Measurements from ENCODE around the gene TBC1D24. TPM values are rescaled to one million over a fixed set of nuclear protein-coding genes. Genes with fewer than 3 reads are reported as not detected.

TBC1D24 gene
- polyA plus RNA-seq, 3 donors, result 0.76 to 5.9 (median 2.1) TPM

- Mint-ChIP-seq H3K4me3 (no peak overlapping the region), H3K27me3 (ENCODE audit: low read depth in 3 of 3) (no peaks in the 10 kb centered on the region), H3K9me3 (peaks cover 0 to 2% (median 0%) of the 10 kb centered on the region in 7 donors), H3K36me3 (peaks cover 55 to 77% of the 10 kb centered on the region in 2 donors), H3K27ac (peak overlapping the region in 2 of 7 donors; percentile 43 to 49), H3K4me1 (peaks cover 23% of the 10 kb centered on the region)
- no peak for TF ChIP-seq CTCF (IDR thresholded peaks at IDR 0.05)
- no peak overlapping the region for H3K27ac ChIP-seq (ENCODE audit: low read depth in 1 of 2, low read length in 2 of 2)
- no peaks in the 10 kb centered on the region for H3K9me3 ChIP-seq (replicated peaks in 1 of 2; ENCODE audit: control insufficient read depth in 1 of 2, insufficient read depth in 1 of 2, low read length in 2 of 2)
- no peak overlapping the region for H3K9ac ChIP-seq (ENCODE audit: insufficient read depth, low read length, poor library complexity, severe bottlenecking)
- H3K79me2 ChIP-seq (ENCODE audit: insufficient read depth, low read length), result peaks cover 40% of the 10 kb centered on the region
- no peaks in the 10 kb centered on the region for H3K27me3 ChIP-seq (ENCODE audit: control insufficient read depth in 2 of 2, insufficient read depth in 2 of 2, low read length in 2 of 2)
- H2AFZ ChIP-seq (ENCODE audit: insufficient read depth, low read depth, low read length, poor library complexity, severe bottlenecking), result no peak overlapping the region
- 93% methylated on average over 4 of the region's 9 CpGs for WGBS (ENCODE audit: insufficient coverage)
- H3K4me1 ChIP-seq (ENCODE audit: control insufficient read depth in 1 of 2, insufficient read depth in 2 of 2, low read length in 2 of 2), result peaks cover 14 to 16% of the 10 kb centered on the region in 2 donors
- peaks cover 62 to 73% of the 10 kb centered on the region in 2 donors for H3K36me3 ChIP-seq (replicated peaks in 1 of 2; ENCODE audit: control insufficient read depth in 1 of 2, insufficient read depth in 2 of 2, low read length in 2 of 2)
- no peak for DNase-seq
- intact Hi-C loops (cut with micrococcal nuclease), result no loop called here
- peaks cover 87% of the 10 kb centered on the region for H4K20me1 ChIP-seq (ENCODE audit: insufficient read depth, low read length)
- no peak overlapping the region for H3K4me3 ChIP-seq (replicated peaks in 1 of 3; ENCODE audit: low read depth in 2 of 3, low read length in 3 of 3)
- no peak overlapping the region for H3K4me2 ChIP-seq (replicated peaks; ENCODE audit: extremely low read depth, low read length, poor library complexity, severe bottlenecking)
These were observed 49.5 kb downstream of the TBC1D24 start for GRCh38 chr16:2524339-2524938.

GRCh38 chr16:2526135-2526534 is 51.2 kb downstream of the TBC1D24 start:
- Mint-ChIP-seq H3K36me3 (peaks cover 60 to 79% of the 10 kb centered on the region in 2 donors), H3K4me3 (no peak overlapping the region), H3K27ac (peak overlapping the region in 2 of 7 donors; percentile 44 to 50), H3K4me1 (peaks cover 19% of the 10 kb centered on the region), H3K27me3 (ENCODE audit: low read depth in 3 of 3) (no peaks in the 10 kb centered on the region), H3K9me3 (peaks cover 0 to 2% (median 0%) of the 10 kb centered on the region in 7 donors)
- Histone ChIP-seq H4K20me1 (ENCODE audit: insufficient read depth, low read length) (peaks cover 92% of the 10 kb centered on the region), H2AFZ (ENCODE audit: insufficient read depth, low read depth, low read length, poor library complexity, severe bottlenecking) (no peak overlapping the region), H3K27me3 (ENCODE audit: control insufficient read depth in 2 of 2, insufficient read depth in 2 of 2, low read length in 2 of 2) (no peaks in the 10 kb centered on the region), H3K4me1 (ENCODE audit: control insufficient read depth in 1 of 2, insufficient read depth in 2 of 2, low read length in 2 of 2) (peaks cover 9 to 22% of the 10 kb centered on the region in 2 donors), H3K9ac (ENCODE audit: insufficient read depth, low read length, poor library complexity, severe bottlenecking) (no peak overlapping the region), H3K36me3 (replicated peaks in 1 of 2; ENCODE audit: control insufficient read depth in 1 of 2, insufficient read depth in 2 of 2, low read length in 2 of 2) (peaks cover 69 to 85% of the 10 kb centered on the region in 2 donors), H3K9me3 (replicated peaks in 1 of 2; ENCODE audit: control insufficient read depth in 1 of 2, insufficient read depth in 1 of 2, low read length in 2 of 2) (no peaks in the 10 kb centered on the region), H3K4me2 (replicated peaks; ENCODE audit: extremely low read depth, low read length, poor library complexity, severe bottlenecking) (no peak overlapping the region), H3K4me3 (replicated peaks in 1 of 3; ENCODE audit: low read depth in 2 of 3, low read length in 3 of 3) (no peak overlapping the region), H3K79me2 (ENCODE audit: insufficient read depth, low read length) (peaks cover 28% of the 10 kb centered on the region), H3K27ac (ENCODE audit: low read depth in 1 of 2, low read length in 2 of 2) (no peak overlapping the region)
- DNase-seq, result no peak
- WGBS (ENCODE audit: insufficient coverage), result 22% methylated on average over 8 of the region's 8 CpGs
- no peak for TF ChIP-seq CTCF (IDR thresholded peaks at IDR 0.05)
- intact Hi-C loops (cut with micrococcal nuclease), result no loop called here
